Measurements from ENCODE around the gene TNFRSF9. TPM values are rescaled to one million over a fixed set of nuclear protein-coding genes. Genes with fewer than 3 reads are reported as not detected.

Gene TNFRSF9
- total RNA-seq, 1 experiment from 2014 or later: 0.23 TPM

DNA sequence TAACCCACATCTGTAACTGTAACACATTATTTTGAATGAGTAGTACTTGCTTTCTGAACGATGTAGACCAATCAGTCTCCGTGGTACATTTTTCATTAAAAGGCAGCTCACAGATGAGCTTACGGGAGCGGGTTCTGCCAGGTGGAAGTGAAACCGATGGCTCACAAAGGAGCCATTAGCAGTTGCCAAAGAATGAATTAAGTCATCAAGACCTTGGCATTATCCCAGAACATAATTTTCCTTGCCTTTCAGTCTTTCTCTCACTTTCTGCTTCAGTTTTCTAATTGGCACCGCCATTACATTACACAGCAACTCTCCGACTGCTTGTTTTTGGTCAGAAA is 54.3 kb downstream of the TNFRSF9 start:
- Histone ChIP-seq H3K27ac (ENCODE audit: low read length) (no peak overlapping the region), H3K36me3 (ENCODE audit: control insufficient read depth, insufficient read depth, low read length) (no peaks in the 10 kb centered on the region), H3K4me3 (ENCODE audit: low read depth in 2 of 2, low read length in 2 of 2) (no peak overlapping the region), H3K27me3 (ENCODE audit: control insufficient read depth, insufficient read depth, low read length) (no peaks in the 10 kb centered on the region), H3K9me3 (ENCODE audit: control insufficient read depth, insufficient read depth, low read depth, low read length) (no peaks in the 10 kb centered on the region), H3K4me1 (ENCODE audit: control insufficient read depth, insufficient read depth, low read length) (no peaks in the 10 kb centered on the region)
- TF ChIP-seq CTCF (IDR thresholded peaks at IDR 0.05) (no peak), POLR2AphosphoS5 (IDR thresholded peaks at IDR 0.05; ENCODE audit: low read depth, low read length) (no peak), TCF7L2 (IDR thresholded peaks at IDR 0.05; ENCODE audit: low read depth, low read length) (no peak), SIN3A (IDR thresholded peaks at IDR 0.05; ENCODE audit: borderline replicate concordance, insufficient read depth, low read depth, low read length) (no peak)
- TF ChIP-seq, protein P1, sequence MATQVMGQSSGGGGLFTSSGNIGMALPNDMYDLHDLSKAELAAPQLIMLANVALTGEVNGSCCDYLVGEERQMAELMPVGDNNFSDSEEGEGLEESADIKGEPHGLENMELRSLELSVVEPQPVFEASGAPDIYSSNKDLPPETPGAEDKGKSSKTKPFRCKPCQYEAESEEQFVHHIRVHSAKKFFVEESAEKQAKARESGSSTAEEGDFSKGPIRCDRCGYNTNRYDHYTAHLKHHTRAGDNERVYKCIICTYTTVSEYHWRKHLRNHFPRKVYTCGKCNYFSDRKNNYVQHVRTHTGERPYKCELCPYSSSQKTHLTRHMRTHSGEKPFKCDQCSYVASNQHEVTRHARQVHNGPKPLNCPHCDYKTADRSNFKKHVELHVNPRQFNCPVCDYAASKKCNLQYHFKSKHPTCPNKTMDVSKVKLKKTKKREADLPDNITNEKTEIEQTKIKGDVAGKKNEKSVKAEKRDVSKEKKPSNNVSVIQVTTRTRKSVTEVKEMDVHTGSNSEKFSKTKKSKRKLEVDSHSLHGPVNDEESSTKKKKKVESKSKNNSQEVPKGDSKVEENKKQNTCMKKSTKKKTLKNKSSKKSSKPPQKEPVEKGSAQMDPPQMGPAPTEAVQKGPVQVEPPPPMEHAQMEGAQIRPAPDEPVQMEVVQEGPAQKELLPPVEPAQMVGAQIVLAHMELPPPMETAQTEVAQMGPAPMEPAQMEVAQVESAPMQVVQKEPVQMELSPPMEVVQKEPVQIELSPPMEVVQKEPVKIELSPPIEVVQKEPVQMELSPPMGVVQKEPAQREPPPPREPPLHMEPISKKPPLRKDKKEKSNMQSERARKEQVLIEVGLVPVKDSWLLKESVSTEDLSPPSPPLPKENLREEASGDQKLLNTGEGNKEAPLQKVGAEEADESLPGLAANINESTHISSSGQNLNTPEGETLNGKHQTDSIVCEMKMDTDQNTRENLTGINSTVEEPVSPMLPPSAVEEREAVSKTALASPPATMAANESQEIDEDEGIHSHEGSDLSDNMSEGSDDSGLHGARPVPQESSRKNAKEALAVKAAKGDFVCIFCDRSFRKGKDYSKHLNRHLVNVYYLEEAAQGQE (IDR thresholded peaks at IDR 0.05; ENCODE audit: insufficient read depth in 1 of 2, low read depth in 2 of 2, low read length in 1 of 2): no peak
- BruUV-seq (replicated peaks): no TSS peak
- ChIA-PET POLR2A (no interaction called here), CTCF (no interaction called here)
- intact Hi-C loops (cut with micrococcal nuclease; ENCODE audit: unreplicated experiment) (no loop called here), in situ Hi-C loops (cut with HindIII; ENCODE audit: low pct_unique_long_range_greater_than_20kb, low sequenced_read_pairs) (no loop called here)
- ATAC-seq (no peak), DNase-seq (ENCODE audit: low read depth, low spot score) (no peak)

- Histone ChIP-seq H3K27me3 (ENCODE audit: control insufficient read depth, insufficient read depth, low read length) (no peaks in the 10 kb centered on the region), H3K27ac (ENCODE audit: low read length) (no peak overlapping the region), H3K4me1 (ENCODE audit: control insufficient read depth, insufficient read depth, low read length) (no peaks in the 10 kb centered on the region), H3K4me3 (ENCODE audit: low read depth in 2 of 2, low read length in 2 of 2) (no peak overlapping the region), H3K9me3 (ENCODE audit: control insufficient read depth, insufficient read depth, low read depth, low read length) (no peaks in the 10 kb centered on the region), H3K36me3 (ENCODE audit: control insufficient read depth, insufficient read depth, low read length) (no peaks in the 10 kb centered on the region)
- intact Hi-C loops (cut with micrococcal nuclease; ENCODE audit: unreplicated experiment): no loop called here
- DNase-seq (ENCODE audit: low read depth, low spot score) (no peak), ATAC-seq (peak; percentile 67)
- no TSS peak for BruUV-seq (replicated peaks)
- in situ Hi-C loops (cut with HindIII; ENCODE audit: low pct_unique_long_range_greater_than_20kb, low sequenced_read_pairs): no loop called here
- ChIA-PET POLR2A (no interaction called here), CTCF (no interaction called here)
- TF ChIP-seq CTCF (IDR thresholded peaks at IDR 0.05): no peak
- TF ChIP-seq POLR2AphosphoS5 (IDR thresholded peaks at IDR 0.05; ENCODE audit: low read depth, low read length): no peak
- no peak for TF ChIP-seq SIN3A (IDR thresholded peaks at IDR 0.05; ENCODE audit: borderline replicate concordance, insufficient read depth, low read depth, low read length)
- TF ChIP-seq, protein P1 (IDR thresholded peaks at IDR 0.05; ENCODE audit: insufficient read depth in 1 of 2, low read depth in 2 of 2, low read length in 1 of 2): no peak
- TF ChIP-seq TCF7L2 (IDR thresholded peaks at IDR 0.05; ENCODE audit: low read depth, low read length): no peak
Observed at GRCh38 chr1:7885513-7886404, 54.9 kb downstream of the TNFRSF9 start.

All from Panc1 (cell line).